ENCODE results near the gene PDK3.

PDK3 gene

DNA sequence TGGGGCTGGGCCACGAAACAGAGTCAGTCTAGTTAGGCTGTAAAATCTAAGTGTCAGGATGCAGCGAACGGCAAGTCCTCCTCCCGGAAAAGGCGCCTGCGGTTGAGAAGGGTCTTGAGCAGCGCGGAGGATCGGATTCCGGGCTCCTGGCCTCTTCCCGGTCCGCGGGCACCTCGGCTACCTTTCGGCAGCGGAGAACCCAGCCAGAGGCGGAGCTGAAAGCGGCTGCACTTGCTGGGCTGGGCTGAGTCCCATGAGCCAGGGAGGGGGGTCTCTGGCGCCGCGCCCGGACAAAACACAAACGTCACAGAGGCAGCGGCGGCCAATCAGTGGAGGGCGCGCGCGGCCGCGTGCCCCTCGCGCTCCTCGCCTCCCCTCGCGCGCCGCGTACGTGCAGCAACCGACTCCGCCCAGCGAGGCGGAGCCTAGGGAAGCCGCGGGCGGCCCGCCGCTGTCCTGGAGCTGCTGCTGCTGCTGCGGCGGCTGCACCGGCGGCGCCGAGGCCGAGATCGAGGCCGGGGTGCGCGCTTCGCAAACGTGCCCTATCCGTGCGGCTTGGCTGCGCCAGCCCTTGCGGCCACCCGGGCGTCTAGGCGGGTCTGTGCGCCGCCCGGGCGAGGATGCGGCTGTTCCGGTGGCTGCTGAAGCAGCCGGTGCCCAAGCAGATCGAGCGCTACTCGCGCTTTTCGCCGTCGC lies at the start of gene PDK3:
TSS of gene PDK3 (plus strand) at position 451 of the 696 bp plus-strand sequence. CDS start at position 621, 170 bp downstream.
- peak; percentile 2 to 91 (median 75) for DNase-seq

DNA sequence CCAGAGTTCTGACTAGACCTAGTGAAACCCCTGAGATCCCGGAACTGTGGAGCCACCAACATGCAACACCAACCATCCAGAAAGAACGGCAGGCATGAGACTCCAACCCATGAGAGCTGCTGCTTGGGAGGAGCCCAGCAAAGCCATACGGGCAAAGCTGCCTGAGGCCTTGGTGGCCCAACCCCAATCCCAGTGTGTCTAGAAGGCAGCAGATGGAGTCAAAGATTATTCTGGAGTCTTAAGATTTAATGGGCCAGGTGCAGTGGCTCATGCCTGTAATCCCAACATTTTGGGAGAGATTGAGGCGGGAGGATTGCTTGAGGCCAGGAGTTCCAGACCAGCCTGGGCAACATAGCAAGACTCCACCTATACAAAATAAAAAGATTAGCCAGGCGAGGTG lies 49.2 kb upstream of the PDK3 start:
- no peak for DNase-seq

DNA sequence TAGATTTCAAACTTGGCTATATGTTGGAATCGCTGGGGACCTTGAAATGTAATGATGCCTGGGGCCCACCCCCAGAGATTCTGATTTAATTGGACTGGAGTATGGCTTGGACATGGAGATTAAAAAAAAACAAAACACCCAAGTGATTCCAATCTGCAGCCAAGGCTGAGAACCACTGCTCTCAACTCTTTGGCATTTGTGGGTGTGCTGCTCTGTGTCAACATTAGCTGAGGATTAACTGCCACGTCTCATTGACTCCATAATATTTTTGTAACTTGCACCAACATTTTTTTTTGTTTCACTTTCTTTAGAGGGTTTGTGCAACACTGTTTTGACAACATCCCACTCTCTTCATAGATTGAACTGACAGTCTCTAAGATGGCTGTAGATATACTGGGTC lies 41.1 kb upstream of the PDK3 start:
- DNase-seq = no peak

DNA sequence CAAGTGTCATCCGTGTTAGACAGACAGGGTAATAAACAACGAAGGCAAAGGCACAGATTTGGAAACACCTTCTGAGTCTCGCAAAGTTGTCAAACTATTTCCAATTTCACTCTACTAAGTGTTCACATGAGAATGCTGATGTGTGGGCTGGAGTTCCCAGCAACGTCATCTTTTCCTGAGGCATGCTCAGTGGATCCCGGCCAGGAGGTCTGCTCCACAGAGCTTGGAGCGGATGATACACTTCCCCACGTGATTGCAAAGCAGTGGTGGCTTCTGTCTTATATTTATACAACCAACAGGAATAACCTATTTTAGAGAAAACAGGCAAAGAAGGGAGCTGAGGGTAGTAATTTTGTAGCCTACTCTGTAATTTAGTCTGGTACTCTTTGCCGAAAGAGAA lies 40.1 kb upstream of the PDK3 start:
- DNase-seq = peak in 5 of 51 donors; percentile 0 to 4 (median 2)

DNA sequence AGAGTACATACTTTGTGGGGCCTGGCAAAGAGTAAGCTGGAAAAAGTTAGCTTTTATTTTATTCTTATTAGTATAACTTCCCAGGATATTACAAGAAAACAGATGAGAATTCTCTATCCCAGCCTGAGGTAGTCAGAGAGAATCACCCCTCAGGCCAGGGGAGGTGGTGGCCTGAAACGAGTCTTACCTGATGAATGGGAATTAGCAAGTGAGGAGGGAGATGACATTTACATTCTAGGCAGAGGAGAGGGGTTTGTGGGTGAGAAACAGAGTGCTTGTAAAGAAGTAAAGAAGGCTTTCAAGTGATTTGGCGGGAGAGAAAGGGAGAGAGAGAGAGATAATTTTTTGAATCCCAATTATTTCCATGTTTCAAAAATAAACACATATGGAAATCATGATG lies 39.3 kb upstream of the PDK3 start:
- no peak for DNase-seq

DNA sequence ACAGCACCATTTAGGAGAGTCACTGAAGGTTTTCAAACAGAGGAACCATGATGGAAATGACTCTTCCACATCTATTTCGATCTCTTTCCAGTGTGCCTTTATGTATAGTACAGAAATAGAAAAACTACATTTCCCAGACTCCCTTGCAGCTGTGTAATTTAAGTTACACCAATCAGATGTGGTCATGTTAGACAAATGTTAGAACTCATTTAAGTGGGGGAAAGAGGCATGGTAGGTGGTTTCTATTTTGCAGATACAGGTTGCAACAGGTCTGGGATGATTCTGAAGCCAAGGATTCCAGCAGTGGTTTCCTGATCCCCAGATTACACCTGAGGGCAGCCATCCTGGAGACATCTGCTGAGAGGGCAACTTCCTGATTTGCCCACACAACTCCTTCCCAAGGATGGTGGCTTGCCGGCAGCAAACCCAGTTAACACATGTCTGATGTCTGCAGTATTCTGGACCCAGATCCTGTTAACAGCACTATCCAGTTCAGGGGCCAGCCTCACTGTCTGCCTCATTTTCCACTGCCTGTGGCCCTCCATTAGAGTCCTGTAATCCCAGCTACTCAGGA lies 38.7 kb upstream of the PDK3 start:
- DNase-seq = no peak

DNA sequence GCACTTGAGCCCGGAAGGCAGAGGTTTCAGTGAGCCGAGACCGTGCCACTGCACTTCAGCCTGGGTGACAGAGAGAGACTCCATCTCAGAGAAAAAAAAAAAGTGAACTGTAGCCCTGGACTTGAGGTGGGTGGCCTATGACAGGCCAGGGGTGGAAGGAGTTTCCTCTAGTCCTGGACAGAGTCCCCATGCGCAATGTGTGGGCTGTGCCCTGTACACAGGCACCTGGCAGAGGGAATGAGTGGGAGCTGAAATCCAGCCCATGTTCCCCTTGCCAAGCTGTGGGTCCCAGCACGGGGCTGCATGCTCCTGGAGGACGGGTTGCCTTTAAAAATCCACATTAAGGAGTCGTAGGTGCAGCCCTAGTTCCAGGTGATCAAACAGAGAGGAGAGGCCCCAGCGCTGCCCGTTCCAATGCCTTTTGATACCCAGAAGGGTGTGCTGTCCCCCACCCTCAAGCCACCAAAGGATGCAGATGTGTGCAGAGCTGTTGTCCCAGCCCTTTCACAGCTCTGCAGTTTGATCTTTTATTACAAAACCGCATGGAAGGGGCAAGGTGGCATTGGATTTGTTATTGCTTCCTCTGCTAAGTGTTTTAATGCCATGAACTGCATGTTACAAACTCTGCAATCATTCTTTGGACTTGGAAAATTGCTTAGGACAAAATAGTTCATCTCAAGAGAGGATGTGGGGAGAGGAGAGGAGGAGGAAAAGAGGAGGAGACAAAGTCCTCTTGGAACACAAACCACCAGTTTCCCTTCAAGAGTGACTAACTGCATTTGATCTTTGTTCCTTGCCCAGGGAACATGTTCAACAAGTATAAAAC lies 38.0 kb upstream of the PDK3 start:
- DNase-seq = no peak

DNA sequence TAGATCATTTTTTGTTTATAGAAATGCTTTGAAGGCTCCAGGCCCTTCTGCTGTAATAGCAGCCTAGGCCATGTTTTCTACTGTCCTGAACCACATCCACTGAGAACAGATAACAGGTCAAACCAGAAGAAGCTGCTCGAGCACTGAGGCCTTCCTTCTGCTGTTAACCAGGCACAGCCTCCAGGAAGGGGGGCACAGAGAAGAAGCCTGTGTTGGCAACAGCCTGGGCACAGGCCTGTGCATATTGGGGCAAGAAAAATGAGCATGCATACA lies 37.4 kb upstream of the PDK3 start:
- no peak for DNase-seq

DNA sequence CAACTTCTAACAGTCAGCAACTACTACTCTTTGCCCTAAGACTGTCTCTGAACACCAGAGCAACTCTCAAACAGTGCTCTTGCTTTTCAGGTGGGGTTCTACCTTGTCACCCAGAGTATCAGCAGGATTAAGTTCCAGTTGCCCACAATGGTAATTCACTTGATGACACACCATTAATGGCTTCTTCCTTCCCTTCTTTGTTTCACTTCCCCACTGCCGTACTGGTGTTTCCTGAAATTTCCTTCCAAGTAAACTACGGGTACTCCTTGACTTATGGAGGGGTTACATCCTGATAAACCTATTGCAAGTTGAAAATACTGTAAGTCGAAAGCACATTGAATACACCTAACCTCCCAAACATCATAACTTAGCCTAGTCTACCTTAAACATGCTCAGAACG lies 36.6 kb upstream of the PDK3 start:
- DNase-seq = no peak

DNA sequence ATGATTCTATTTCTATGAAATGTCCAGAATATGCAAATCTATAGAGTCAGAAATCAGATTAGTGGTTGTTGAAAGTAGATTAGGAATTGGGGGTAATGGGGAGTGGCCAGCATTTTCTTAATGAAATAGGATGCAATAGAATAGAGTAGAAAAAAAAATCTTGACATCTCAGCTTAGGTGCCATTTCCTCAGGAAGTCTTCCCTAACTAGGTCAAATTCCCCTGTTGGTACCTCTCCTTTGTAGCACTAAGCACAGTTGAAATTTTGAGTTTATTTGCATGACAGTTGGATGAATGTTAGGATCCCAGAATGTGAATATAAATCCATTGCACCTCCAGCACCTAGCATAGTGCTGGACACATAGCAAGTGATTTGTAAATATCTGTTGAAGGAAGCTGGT lies 30.0 kb upstream of the PDK3 start:
- DNase-seq = no peak

DNA sequence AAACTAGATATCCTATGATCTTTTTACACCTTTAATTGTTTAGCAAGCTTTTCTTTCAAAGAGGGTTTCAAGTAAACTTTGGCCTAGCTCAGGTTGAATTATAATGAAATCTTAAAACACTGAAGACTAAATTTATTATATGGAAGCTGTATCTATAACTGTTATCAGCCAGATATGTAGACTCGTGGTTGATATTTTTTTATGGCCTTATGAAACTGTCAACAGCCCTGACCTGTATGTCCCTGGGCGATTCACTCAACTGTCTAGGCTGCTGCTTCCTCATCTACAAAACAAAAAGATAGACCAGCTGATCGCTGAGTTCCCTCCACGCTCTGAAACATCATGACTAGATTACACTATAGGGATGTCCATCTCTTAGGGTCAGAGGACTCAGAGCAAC lies 21.2 kb upstream of the PDK3 start:
- DNase-seq = no peak

DNA sequence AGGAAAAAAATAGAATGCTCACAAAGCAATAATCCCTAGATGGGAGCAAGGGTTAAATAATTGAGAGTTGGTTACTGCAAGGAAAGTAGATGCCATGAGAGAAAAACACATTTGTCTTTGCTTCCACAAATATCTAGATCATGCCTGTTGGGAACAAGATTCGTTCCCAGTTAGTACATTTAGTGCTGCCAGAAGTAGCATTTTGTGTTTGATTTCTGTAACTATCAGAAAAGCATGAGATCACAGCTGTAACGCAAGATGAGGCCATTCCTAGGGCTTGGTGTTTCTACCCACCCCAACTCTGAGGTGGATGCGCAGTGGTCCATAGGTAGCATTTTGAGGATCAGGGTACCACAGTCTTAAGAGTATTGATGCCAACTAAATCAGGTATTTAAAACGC lies 20.4 kb upstream of the PDK3 start:
- DNase-seq = no peak

DNA sequence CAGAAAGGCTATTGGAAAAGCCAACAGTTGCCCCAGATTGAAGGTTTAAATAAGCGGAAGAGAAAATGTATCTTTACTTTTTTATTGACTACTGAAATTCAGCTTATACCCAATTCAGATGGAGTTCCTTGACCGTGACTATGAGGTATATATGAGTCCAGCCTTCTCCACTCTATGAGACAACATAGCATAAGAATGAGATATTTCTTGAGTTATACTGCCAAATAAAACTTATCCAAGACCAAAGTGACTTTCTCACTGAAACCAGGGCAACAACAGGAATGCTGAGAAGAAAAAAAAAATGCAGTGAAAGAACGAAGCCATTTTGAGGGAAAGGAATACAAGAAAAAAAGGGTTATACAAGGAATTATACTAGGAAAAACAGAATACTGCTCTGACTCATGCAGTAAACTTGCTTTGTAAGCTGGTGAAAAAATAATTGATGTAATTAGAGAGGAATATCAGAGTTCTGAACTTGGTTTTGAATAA lies 16.3 kb upstream of the PDK3 start:
- DNase-seq = no peak

DNA sequence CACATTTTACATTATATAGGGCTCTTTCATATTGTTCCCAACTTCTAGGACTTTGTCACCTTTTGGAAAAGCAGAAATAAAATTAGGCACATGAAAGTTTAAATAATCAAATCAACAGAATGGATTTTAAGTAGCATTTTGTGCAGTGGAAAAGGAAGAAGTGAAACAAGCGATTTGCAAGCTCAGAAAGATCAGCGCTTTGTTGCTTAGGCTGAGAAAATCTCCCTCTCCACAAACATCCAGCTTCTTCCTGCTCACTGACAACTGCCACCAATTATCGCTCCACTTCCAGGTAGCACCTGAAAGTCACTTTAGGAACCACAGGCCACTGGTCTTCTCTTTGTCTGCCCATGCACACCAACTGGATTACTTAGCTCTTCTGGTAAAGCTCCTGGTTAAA lies 2.0 kb upstream of the PDK3 start:
- DNase-seq = no peak

DNA sequence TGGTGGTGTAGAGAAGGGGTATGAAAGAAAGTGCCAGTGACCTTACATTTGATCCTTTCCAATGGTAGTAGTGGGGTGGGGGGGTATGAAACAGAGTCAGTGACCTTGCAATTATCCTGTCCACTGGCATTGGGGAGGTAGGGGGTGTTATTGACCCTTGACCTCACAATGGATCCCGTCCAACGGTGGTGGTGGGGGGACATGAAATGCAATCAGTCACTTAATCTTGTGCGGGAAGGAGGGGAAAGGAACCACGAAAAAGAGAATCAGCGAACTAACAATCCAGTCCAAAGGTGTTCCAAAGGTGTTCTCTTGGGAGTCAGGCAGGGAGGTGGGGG lies 619 bp upstream of the PDK3 start:
- DNase-seq = no peak

DNA sequence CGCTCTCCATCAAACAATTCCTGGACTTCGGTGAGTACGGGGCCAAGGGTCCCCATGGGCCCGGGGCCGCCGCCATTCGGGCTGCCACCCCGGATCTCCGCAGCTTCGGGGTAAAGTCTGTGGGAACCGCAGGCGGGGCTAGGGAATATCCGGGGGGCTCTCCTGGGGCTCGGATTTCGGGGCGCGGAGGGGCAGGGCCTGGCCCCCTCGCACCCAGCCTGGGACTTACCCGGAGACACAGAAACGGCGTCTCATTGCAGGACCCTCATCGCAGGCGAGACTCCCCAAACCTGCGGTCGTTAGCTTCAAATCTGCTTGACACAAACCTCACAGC lies 413 bp downstream of the PDK3 start:
- peak in 2 of 51 donors; percentile 12 for DNase-seq

DNA sequence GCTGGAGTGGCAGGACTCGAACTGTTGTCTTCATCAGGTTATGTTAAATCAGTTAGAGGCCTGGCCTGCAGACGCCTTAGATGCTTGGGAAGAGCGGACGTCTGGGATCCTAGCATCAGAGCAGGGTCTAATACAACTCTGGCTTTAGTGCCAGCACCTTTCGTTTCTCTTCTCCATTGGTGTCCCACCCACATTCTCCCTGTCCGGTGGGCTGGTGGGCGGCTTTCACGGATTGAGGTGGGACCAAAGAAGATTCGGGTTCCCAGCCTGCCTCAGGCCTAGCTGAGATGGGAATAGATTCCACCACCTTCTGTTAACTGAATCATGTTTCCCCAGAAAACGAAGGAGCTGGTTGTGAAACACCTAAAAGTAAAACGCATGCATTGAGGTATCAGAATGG lies 939 bp downstream of the PDK3 start:
- DNase-seq = peak in 1 of 51 donors; percentile 18

DNA sequence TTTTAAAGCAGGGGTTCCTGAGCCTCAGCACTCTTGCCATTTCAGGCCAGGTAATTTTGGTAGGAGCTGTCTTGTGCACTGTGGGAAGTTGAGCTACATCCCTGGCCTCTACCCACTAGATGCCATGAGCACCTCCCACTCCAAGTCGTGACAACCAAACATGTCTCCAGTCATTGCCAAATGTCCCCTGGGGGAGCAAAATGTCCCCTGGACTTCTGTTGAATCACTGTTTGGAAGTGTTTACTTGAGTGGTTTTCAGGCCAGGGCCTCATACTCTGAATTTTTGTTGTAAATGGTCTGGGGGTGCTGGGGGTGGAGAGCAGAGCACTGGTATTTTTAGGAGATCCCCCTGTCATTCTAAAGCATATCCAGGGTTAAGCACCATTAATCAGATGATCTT lies 3.2 kb downstream of the PDK3 start:
- no peak for DNase-seq

DNA sequence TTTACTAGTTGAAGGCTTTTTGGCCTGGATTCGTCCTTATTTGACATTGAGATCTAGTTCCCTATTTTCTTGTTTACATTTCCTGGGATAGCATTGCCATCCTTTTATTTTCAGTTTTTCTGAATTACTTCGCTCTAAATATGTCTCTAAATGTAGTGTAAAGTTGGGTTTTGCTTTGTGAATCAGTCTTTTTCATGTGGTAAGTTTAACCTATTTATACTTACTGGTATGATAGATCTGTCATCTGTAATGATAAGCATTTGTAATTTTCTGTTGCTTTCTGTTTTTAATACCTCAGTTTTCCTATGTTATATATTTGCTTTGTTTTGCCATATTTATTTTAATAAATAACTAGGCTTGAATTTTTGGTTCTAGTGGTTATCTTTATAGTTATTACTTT lies 6.7 kb downstream of the PDK3 start:
- no peak for DNase-seq

DNA sequence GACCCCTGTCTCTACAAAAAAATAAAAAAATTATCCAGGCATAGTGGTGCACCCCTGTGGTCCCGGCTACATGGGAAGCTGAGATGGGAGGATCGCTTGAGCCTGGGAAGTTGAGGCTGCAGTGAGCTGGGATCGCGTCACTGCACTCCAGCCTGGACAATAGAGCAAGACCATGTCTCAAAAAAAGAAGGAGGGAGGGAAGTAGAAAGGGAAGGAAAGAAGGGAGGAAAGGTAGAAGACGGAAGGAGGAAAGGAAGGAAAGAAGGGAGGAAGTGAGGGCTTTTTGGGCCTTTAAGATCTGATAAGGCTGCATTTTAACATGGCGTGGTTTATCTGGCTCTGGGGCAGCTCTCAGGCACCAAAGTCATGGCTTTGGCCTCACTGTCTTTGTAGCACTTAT lies 10.4 kb downstream of the PDK3 start:
- DNase-seq = no peak

DNA sequence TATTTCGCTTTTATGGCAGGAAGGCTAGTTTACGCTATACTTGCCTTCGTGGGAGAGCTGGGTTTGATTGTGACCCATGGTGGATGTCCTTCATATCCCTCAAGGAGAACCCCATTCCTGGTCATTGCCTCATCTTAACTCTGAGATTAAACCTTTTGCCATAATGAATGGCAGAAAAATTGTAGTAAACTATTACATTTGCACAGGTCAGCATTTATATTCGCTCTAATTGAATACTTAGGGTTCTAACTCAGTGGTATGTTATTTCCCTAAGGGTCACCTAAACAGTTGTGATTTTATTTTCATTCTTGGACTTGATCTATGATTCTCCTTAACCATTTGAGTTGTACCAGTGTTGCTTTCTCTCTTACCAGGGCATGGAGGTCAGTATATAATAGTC lies 13.4 kb downstream of the PDK3 start:
- DNase-seq = no peak

DNA sequence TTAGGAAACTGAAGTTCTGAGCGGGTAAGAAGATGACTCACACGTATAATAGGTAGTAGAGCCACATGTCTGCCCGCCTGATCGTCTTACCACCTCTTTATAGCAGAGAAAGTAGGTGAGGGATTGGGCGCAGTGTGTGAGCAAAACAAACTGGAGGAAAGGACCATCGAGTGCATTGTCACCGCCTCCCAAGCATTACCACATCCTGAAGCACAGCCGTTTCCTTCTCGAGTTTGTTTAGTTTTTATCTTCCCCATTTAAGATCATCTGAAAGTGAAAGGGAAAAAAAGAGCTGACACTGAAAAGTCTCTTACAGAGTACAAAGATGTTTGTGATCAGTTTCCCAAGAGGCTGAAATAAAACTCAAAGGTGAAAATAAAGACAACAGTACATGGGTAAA lies 14.8 kb downstream of the PDK3 start:
- DNase-seq = peak in 1 of 51 donors; percentile 2

DNA sequence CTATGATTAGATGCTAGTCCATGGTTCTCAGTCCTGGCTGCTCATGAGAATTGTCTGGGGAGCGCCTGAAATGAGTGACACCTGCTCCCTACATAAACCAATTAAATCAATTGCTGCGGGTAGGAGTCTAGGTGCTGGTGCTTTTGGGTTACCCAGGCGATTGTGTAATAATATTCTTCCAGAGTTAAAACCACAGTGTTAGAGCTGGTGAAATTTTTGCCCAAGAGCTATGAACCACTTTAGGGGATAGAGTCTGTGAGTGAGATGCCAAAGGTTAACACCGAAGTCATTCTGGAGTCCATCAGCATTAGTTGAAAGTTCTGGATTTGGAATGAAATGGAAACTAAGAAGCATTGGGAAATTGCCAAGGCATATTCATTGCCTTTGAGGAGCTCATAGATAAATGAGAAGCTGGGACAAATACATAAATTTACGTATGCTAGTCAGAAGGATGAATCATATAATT lies 15.3 kb downstream of the PDK3 start:
- no peak for DNase-seq

Data from hypothalamus (tissue), 51 donors.